GM06990 (cell line): ENCODE results near the gene NCBP3.

ENCODE experiments used
- DNase-seq: peaks from one replicate; pipeline ENCODE4 v3.0.0-alpha.2; 2011; ENCODE audit not compliant: insufficient read length; ENCODE audit errors: extremely low read depth
- H3K27me3 ChIP-seq: replicated peaks from 2 replicates; pipeline ENCODE4 v1.6.0; 2011; ENCODE audit warnings: low read length; ENCODE audit not compliant: control insufficient read depth, insufficient read depth
- H3K36me3 ChIP-seq: 2 replicates; pipeline ENCODE4 v1.5.1; 2011; ENCODE audit warnings: low read length; ENCODE audit not compliant: control insufficient read depth, insufficient read depth
- H3K4me3 ChIP-seq: replicated peaks from 2 replicates; pipeline ENCODE4 v1.5.1; 2011; ENCODE audit warnings: low read depth, mild to moderate bottlenecking, control low read depth, low read length
- TF ChIP-seq, protein P1 (sequence below): IDR thresholded peaks from 2 replicates; pipeline ENCODE4 v1.5.1; 2011; ENCODE audit warnings: low read length, control low read depth, mild to moderate bottlenecking, inconsistent platforms; ENCODE audit not compliant: insufficient read depth, poor library complexity, severe bottlenecking

NCBP3 gene

DNA sequence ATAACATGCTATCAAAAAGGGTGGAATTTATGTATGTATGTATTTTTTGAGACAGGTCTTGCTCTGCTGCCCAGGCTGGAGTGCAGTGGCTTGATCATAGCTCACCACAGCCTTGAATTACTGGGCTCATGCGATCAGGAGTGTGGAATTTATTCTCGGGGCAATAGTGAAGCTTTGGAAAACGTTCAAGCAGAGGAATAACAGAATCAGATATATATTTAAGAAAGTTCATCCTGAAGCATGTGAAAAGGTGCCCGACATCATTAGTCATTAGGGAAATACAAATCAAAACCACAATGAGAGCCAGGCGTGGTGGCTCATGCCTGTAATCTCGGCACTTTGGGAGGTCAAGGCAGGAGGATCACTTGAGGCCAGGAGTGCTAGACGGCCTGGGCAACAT, 37.3 kb downstream of the NCBP3 start:
- TF ChIP-seq, protein P1, sequence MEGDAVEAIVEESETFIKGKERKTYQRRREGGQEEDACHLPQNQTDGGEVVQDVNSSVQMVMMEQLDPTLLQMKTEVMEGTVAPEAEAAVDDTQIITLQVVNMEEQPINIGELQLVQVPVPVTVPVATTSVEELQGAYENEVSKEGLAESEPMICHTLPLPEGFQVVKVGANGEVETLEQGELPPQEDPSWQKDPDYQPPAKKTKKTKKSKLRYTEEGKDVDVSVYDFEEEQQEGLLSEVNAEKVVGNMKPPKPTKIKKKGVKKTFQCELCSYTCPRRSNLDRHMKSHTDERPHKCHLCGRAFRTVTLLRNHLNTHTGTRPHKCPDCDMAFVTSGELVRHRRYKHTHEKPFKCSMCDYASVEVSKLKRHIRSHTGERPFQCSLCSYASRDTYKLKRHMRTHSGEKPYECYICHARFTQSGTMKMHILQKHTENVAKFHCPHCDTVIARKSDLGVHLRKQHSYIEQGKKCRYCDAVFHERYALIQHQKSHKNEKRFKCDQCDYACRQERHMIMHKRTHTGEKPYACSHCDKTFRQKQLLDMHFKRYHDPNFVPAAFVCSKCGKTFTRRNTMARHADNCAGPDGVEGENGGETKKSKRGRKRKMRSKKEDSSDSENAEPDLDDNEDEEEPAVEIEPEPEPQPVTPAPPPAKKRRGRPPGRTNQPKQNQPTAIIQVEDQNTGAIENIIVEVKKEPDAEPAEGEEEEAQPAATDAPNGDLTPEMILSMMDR = no peak
- H3K4me3 ChIP-seq = no peak overlapping the region
- peaks cover 15% of the 10 kb centered on the region for H3K36me3 ChIP-seq
- no peaks in the 10 kb centered on the region for H3K27me3 ChIP-seq
- DNase-seq = no peak

DNA sequence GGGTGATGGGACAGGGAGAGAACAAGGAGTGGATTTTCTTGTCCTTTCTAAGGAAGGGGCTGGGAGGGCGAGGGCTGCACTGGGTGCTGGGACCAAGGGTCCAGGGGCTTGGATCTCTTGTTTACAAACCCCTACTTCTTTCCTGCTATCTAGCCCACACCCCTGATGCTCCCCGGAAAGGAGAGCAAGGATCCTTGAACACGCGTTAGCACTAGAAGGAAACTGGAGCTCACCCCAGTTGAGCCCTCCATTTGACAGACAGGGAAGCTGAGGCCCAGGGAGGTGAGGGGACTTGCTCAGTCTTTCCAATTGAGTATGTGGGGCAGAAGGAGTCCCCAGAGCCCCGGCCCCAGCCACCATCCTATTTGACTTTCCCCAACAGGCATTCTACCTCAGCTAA, 40.5 kb downstream of the NCBP3 start:
- no peak overlapping the region for H3K4me3 ChIP-seq
- no peak for DNase-seq
- peaks cover 6% of the 10 kb centered on the region for H3K36me3 ChIP-seq
- no peaks in the 10 kb centered on the region for H3K27me3 ChIP-seq
- TF ChIP-seq, protein P1 = no peak

DNA sequence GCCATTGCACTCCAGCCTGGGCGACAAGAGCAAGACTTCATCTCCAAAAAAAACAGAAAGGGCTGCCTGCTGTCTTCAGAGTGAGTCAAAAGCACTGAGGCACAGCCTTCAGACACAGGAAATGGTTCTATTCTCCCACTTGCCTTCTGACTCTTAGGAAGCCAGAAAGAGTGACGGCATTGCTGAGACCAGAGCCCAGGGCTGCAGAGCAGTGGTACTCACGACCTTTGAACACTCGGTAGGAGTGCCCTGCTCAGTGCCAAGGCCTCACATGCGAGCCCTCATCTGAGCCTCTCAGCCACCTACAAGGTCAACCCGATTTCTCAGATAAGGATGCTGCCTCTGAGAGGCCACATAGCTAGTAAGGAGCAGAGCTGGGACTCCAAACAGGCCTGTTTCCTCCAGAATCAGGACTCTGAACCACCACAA, 41.5 kb downstream of the NCBP3 start:
- TF ChIP-seq, protein P1 = no peak
- peak; percentile 82 for DNase-seq
- peaks cover 4% of the 10 kb centered on the region for H3K36me3 ChIP-seq
- peak overlapping the region; percentile 23 for H3K4me3 ChIP-seq
- no peaks in the 10 kb centered on the region for H3K27me3 ChIP-seq

DNA sequence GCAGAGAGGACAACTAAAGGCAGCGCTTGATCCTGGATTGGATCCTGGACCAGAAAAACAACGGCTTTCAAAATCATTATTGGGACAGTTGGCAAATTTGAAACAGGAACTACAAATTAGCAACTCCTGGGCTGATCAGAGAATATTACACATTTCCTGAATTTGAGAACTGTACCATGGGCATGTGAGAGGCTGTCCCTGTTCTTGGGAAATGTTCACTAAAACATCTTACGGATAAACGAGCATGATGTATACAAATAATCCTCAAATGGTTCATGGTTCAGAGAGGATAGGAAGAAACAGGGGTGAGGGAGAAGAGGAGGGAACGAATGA, 42.8 kb downstream of the NCBP3 start:
- no peak for DNase-seq
- H3K27me3 ChIP-seq = no peaks in the 10 kb centered on the region
- H3K36me3 ChIP-seq = peaks cover 4% of the 10 kb centered on the region
- TF ChIP-seq, protein P1 = no peak
- H3K4me3 ChIP-seq = no peak overlapping the region

DNA sequence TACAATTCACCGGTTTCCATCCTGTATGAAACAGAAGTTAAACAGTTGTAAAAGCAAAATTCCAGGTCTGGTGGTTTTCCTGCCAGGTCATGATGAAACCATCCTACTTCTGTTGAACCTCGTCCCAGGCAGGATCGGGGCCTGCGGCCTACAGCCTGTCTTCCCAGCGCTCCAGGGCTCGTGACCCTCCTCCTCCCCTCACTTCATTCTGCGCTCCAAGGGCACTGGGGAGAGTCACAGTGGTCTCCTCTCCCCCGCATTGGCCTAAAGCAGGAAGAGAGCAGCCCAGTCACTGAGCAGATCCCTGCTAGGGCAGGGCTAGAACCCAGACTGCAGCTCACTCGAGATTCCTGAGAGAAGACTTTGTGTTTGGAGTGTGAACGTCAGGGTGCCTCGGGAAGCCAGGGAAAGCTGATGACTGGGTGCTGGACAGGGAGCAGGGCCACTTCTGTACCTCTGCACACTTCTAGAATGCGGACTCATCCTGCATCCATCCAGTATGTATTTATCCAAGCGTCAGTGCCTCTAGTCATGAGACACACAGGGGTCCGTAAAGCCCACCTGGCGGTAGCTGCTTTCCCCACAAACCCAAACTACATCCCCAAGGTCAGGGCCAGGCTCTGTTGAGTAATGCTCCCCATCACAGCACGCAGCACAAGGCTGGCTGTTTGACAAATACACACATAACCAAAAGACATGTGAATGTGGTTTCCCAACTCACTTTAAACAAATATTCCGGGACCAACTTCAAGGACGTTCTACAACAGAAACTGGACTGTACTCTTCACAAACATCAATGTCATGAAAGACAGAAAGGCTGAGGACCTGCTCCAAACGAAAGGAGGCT, 43.4 kb downstream of the NCBP3 start:
- Histone ChIP-seq H3K4me3 (no peak overlapping the region), H3K36me3 (peaks cover 3% of the 10 kb centered on the region), H3K27me3 (no peaks in the 10 kb centered on the region)
- TF ChIP-seq, protein P1 = no peak
- no peak for DNase-seq
